Measurements from ENCODE around the gene ANOS1.
"Not testable (repeated sequence)": the region's sequence is repeated elsewhere in the genome, so short reads cannot be mapped to it uniquely, and the experiment has no call there.

Gene ANOS1, protein sequence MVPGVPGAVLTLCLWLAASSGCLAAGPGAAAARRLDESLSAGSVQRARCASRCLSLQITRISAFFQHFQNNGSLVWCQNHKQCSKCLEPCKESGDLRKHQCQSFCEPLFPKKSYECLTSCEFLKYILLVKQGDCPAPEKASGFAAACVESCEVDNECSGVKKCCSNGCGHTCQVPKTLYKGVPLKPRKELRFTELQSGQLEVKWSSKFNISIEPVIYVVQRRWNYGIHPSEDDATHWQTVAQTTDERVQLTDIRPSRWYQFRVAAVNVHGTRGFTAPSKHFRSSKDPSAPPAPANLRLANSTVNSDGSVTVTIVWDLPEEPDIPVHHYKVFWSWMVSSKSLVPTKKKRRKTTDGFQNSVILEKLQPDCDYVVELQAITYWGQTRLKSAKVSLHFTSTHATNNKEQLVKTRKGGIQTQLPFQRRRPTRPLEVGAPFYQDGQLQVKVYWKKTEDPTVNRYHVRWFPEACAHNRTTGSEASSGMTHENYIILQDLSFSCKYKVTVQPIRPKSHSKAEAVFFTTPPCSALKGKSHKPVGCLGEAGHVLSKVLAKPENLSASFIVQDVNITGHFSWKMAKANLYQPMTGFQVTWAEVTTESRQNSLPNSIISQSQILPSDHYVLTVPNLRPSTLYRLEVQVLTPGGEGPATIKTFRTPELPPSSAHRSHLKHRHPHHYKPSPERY

DNA sequence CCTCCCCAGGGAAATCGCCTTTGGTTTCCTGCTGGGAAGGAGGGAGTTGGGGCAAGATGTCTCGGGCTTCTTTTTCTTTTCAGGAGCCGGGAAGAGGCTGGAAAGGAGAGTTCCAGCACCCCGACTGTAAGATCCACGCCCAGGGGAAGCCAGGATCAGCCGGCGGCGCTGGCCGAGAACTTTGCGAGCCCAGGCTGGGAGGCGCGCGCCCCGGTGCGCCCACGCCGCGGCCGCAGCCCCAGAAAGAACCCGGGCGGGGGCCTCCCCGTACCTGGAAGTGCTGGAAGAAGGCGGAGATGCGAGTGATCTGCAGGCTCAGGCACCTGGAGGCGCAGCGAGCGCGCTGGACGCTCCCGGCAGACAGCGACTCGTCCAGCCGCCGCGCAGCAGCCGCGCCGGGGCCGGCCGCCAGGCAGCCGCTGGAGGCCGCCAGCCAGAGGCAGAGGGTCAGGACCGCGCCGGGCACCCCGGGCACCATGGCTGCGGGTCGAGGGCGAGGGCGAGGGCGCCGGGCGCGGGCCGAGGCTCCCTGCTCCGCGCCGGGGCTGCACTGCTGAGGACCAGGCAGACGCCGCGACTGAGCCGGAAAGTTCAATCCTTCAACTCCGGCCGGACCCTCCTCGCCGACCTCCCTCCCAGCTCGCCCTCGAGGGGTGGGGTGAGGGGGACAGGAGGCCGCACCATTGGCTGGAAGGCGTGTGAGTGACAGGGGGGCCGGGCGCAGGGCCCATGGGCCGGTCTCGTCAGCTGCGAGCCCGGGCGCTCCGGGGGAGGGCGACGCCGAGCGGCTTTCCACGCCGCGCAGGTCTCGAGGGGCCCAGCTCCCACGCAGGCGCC, at the start of gene ANOS1:
Gene ANOS1, minus strand, starts transcription at position 579 of the 837 bp plus-strand sequence. Its CDS starts 101 bp downstream, at position 478.
- peak; percentile 32 for DNase-seq

DNA sequence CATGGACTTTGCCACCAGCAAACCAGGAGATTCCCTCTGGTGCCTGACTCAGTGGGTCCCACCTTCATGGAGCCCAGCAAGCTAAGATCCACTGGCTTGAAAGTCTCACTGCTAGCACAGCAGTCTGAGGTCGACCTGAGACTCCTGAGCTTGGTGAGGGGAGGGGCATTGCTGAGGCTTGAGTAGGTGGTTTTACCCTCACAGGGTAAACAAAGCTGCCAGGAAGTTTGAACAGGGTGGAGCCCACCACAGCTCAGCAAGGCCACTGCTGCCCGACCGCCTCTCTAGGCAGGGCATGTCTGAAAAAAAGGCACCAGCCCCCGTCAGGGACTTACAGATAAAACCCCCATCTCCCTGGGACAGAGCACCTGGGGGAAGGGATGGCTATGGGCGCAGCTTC, 41.2 kb upstream of the ANOS1 start:
- no peak for DNase-seq

DNA sequence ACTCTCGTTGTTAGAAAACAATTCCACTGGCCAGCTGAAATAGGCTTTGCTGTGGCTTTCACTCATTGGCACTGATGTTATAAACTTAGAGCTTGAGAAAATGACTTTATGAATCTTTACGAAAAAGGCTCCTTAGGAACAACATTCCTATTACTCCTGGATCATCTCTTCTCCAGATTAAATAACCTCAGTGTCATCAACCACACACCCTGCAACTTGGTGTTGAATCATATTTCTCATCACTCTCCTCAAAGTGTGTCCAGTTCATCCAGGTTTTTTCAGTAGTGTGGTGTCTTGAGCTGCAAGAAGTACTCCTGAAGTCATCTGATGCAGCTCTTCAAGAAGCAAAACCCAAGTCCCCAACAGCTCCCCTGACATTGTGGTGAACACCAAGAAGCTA, 28.1 kb upstream of the ANOS1 start:
- no peak for DNase-seq

DNA sequence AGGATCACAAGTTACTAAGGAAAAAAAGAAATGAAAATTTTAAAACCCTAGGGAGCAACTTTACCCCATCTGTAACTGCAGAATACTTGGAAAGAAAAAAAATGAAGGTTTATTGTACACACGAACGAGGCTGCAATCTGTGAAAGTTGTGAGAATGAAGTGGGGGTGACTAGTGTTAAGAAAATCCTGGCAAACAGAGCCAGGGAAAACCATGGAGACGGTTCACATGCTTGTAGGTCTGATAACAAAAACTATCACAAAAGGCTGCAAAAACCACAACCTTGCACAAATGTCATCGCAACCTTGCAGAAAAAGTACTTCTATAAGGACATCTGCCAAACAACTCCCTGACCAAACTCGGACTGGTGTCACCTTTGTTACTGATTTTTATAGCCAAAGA, 26.8 kb upstream of the ANOS1 start:
- DNase-seq = not testable (repeated sequence)

DNA sequence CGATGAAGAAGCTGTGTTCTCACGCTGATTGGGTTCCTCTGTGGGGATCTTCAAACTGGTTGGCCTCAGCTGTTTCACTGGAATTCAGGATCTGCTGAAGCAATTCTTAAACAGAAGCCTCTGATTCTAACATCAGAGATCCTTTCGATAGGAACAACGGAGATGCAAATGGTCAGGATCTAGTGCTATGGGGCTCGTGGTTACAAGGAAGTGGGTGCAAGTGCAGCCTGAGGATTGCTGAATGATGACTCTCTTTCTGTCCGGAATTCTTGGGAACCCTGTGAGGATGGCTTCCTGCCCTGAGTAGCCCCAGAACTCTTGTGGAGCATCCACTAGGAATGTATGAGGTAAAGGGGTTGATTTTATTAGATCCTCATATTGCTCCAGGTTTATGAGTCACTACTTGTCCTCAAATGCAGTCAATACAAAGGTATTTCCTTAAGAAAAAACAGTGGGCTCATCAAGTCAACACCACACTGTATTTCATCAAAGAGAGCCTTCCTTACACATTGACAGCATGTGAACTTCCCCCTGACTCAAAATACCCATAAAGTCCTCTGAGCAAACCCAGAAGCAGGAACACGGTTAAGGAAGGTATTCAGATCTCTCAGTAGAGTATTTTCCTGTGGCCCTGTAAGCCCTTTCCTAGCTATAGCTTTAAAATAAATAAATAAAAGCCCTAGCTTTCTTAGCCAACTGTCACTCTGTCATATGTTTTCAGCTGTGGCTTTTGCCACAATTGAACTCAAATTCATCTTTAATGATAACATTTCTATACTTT, 25.9 kb upstream of the ANOS1 start:
- not testable (repeated sequence) for DNase-seq

DNA sequence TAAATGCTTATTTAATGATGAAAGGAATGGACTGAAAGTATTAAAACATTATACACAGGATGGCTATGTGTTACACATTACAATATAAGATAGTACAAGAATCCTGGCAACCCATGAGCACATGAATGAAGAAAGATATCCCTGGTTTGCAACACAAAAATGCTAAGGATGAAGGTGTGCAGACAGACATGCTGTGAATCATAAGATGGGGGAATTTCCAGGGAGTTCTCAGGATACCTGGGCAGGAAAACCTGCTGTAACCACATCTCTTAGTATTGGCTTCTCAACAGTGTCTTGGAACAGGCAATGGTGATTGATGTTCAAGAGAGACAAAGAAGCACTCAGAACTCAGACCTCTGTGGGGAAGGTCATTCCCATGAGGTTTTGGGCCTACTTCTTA, 23.9 kb upstream of the ANOS1 start:
- no peak for DNase-seq

DNA sequence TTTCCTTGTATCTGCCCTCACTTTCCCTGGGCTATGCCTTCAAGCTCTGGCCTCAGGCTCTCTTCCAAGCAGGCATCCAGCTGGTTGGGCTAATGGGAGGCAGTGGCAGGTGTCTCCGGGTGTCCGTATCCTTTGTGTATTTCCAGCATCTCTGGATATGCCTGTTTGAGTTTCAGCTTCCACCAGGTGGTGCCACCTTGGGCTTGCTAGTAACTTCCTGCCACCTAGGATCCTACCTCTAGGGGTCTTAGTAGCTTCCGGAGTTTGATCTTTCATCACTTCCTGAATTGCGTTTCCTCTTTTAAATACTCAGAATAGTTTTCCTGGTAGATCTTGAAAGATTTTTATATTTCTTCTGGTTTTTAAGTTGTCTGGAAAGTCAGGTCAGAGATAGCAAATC, 23.2 kb upstream of the ANOS1 start:
- DNase-seq = peak; percentile 4

DNA sequence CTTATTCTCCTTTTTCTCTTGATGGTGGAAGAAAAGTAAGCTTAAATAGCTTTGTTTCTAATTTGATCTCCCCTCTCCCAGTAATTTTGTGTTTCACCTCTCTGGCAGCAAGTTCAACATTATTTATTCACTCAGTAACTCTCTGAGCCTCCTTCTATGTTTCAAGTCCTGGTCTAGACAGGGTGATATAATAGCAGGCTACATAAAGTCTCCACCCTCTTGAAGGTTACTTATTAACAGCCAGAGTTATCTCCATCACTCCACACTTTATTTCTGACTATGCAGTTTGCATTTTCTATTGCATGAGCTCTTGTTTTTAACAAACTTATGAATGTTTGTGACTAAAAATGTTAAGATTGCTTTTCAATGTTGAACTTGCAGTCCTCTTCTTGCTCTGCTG, 17.8 kb upstream of the ANOS1 start:
- no peak for DNase-seq

DNA sequence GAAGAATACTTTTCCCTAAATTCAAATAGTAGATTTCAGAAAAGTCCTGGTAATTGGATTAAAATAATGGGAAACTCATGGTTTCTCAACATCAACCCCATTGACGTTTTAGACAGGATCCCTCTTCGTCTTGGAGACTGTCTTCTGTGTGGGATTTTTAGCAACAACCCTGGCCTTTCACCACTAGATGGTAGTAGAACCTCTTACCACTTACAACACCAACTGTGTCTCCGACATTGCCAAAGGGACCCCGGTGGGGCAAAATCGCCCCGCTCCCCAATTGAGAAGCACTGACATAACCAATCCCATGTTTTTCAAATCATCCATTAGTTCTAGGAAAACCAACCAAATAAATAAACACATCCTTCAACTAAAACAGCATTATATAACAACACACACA, 16.9 kb upstream of the ANOS1 start:
- peak; percentile 53 for DNase-seq

DNA sequence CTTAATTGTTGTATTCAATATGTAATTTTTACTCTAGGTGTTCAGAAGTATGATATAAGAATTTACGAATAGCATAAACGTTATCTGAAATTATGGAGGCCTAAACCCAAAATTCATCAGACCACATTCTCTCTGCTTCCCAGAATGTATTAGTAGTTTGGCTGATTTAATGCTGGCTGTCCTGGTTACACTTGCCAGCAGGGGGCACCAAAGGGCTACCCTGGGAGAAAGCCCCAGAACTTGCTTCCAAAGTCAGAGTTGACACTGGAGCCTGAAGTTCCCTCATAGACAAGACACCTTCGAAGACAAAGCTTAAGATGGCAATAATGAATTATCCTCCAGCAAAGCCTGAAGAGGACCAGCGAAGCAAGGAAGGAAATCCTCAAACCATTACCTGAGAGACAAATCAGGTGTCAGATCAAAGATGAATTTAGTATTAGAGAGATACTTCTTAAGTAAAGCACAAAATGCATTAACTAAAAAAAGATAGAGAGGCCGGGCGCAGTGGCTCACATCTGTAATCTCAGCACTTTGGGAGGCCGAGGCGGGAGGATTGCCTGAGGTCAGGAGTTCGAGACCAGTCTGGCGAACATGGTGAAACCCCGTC, 11.3 kb upstream of the ANOS1 start:
- DNase-seq = no peak

DNA sequence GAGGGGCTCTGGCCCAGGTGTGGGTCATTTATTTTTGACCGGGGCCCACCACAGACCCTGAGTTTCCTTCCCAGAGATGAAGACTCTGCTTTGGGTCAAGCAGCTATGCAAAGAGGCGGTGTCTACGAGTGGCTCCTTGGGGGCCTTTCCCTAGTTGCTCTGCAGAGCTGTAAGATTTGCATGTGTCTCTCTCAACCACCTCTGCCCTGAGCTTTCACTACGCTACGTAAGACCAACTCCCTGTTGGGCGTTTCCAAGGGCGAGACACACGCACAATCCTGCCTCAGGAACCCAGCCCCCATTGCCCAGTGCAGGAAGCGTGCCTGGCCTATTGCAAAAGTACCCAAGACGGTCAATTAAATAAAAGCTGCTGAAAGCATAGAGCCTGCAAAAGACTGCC, 10.0 kb upstream of the ANOS1 start:
- DNase-seq = no peak

DNA sequence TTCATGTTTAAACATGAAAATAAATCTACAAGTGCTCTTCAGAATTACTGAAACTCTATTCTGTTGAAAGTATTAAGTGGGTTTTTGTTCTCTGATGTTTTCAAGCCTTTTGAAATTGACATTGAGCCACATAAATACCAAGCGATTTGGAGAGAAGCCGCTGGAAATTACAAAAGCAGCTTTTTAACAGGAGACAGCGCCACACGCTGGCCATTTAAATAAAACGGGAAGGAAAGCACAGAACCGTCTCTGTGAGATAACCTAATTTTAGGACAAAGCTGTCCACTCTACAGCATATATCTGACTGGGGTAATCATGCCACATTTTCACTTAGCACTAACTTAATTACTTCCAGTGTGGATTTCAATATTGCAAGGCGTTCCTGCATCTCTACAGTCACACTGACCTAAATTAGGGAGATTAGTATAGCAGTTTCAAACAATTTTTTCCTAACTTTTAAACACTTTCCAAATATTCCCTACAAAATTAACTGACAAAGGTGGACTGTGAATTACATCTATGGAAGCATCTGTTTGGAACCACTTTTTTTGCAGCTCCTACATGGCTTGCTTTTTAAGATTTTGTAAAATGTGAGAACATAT, 6.8 kb upstream of the ANOS1 start:
- peak; percentile 30 for DNase-seq

DNA sequence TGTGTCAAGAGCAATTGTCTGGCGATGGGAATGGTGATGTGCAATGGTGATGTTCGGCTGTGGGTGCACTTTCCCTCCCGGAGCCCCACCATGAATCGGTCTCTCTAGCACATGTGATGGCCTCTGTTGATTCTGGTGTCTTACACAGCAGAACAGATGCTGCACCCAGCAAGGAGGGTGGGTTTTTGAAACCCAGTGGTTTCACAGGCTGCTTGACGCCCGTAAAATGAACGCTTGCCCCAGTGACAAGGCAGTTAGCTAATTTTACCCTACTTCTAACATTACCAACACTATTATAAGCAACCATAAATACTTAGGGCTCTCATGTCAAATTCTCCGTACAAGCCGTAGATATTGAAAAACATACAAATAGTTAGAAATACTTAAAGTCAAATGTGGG, 5.9 kb upstream of the ANOS1 start:
- DNase-seq = no peak

DNA sequence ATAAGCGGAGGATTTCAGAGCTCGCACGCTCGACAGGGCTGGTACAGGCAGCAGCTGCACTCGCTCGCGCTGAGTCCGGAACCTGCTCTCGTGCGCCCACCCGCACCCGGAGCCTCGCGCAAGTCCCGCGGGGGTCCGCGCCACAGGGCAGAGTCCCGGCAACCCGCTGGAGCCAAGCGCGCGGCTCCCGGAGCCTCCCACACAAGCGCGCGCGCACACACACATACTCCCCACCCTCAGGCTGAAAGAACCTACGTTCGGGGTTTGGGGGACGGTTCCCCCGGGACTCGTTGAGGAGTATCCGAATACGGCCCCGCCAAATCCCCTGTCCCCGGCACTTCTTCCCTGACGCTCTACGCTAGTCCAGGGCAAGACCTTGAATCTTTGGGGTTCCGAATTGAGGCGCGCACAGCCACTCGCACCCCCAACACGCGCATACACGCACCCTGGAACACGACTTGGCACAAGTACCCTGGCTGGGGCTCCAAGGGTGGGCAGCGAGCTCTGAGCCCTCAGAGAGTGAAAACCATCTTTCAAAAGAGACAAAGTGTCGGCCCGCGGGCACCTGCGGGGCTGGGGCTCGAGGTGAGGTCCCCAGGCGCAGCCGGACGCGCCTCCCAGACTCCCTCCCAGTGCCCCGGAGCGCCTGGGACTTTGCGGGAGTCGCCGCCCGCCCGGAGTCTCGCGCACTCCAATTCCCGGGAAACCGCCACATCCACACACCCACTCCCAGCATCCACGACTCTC, 952 bp downstream of the ANOS1 start:
- no peak for DNase-seq

DNA sequence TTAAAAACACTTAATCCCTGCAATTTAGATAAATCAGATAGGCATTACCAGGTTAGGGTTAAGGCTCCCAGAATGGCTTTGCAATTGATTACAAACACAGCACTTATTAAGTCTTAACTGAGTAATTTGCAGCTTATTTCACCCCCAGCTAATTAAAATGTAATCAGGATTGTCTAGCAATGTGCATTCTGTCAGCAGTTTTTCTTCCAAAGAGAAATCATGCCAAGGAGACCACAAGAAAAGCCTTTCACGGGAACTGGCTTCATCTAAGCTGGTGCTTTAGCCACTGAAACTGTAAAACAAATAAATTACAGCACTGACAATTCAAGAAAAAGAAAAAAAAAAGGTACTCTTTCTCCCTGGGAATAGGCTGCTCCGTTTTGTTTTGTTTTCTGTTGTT, 2.1 kb downstream of the ANOS1 start:
- no peak for DNase-seq

DNA sequence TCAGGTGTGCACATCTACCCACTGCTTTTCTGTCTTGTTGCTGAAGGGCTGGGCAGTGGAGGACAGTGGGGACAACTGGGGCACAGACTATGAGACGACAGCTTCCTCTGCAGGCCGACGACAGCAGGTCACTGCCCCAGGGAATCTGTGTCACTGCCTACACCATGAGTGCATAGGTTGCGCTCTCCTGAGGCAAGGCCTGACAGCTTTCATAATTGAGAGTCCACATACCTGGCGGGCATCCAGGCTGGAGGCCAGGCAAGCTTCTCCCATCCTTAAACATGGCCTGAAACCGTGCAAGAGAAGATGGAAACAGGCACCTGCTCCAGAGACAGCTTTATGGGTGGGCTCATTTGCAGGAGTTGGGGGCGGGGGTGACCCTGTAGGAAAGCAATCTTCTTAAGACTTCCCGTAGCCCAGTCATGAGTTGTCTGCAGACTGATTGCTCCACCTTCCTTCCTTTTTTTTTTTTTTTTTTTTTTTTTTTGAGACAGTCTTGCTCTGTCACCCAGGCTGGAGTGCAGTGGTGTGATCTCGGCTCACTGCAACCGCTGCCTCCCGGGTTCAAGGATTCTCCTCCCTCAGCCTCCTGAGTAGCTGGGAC, 2.9 kb downstream of the ANOS1 start:
- DNase-seq = no peak

DNA sequence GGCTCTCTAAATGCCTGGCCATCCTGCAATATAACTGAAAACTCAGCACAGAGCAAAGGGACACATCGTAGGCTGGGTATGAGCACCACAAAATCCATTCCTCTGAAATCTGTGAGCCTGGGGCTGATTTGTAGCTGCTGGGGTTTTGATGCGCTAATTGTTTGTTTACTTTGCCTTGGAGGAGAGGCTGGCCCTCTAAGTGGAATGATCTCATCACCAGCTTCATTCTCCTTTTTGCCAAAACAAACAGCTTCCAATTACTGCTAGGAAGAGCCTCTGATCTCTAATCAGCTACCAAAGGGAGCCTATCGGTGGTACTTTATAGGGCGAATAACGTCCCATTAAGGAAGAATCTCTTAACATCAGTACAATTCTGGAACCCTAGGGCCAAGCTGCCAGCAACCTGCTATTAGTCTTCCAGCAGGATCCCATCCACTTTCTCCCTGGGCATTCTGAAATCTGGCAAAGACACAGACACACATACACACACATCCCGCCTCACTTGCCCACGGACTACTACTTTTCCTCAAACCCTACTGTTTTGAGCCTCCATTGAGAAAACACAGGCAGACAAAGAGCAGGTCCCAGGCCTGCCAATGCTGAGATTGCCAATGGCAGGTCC, 5.8 kb downstream of the ANOS1 start:
- DNase-seq = peak; percentile 89

DNA sequence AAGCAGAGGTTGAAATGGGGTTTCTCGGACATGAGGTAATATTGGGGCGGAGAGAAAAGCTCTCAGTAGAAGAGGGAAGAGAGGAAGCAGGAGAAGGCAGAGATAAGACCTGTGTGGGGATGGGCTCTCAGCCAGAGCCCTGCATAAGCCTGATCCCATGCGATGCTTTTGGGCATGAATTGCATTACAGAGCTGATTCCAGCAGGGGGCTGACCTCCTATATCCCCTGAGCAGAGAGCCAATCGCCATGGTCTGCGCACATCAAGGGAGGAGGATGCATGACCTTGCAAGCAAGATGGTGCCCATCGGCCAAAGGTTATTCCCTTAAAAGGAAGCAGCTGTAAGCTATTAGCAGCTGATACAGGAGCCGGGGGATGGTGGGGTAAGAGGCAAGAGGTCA, 7.6 kb downstream of the ANOS1 start:
- no peak for DNase-seq

DNA sequence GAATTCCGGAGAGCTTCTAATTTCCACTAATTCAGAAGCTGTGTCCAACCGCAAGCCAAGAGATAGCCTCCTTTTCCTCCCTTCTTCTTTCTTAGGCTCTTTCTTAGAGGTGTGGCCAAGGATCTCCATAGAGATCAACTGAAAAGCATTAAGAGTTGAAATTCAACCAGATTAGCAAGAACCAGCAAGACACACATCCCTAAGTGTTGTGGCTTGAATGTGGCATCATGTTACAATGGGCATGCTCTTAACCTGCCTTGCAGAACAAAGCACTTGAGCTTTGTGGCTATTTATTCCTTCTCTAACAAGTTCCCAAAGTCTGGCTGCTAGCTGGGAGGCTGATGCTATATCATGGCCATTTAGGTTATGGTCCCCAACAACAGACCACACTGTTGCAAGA, 10.4 kb downstream of the ANOS1 start:
- no peak for DNase-seq

DNA sequence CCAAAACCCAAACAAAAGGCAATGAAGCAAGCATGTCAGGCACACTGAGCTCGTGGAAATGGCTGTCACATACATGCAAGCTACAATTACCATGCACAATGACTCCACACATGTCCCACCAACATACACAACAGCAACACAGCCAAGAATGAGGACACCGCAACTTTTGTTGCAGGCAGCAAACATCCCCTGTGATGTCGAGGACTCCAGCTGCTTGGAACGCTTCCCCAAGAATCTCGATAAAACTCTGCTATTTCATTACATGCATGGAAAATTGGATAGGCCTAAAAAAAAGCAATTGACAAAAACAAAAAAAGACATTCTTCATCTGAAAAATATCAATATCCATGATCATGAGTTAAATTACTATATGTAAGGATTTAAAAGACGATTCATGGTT, 11.8 kb downstream of the ANOS1 start:
- no peak for DNase-seq
